Cardiac fibroblast (primary cell): ENCODE data around the gene PTPRT.

Experiments
- DNase-seq, 2 donors: peaks; one replicate each; pipeline versions ENCODE4 v3.0.0 to v3.0.0-alpha.2; 2010; ENCODE audit warnings: low read depth in 2 of 2
- H3K4me3 ChIP-seq, 2 donors: replicated peaks in 1 of 2; 1 replicate in 1 of 2; 2 replicates in 1 of 2; pipeline ENCODE4 v1.5.1; 2011; ENCODE audit warnings: low read depth in 2 of 2, low read length in 2 of 2, mild to moderate bottlenecking in 2 of 2, moderate library complexity in 1 of 2
- CTCF ChIP-seq: IDR thresholded peaks from one replicate; pipeline ENCODE4 v1.5.1; 2011; ENCODE audit warnings: low read depth, mild to moderate bottlenecking, low read length, inconsistent platforms

The PTPRT gene

GRCh38 chr20:42496595-42496994 lies 693.1 kb downstream of the PTPRT start:
- TF ChIP-seq CTCF = no peak
- no peak overlapping the region for H3K4me3 ChIP-seq
- no peak for DNase-seq

GRCh38 chr20:42494290-42494689 lies 695.4 kb downstream of the PTPRT start:
- TF ChIP-seq CTCF = no peak
- no peak for DNase-seq
- no peak overlapping the region for H3K4me3 ChIP-seq

GRCh38 chr20:42493001-42493400 lies 696.7 kb downstream of the PTPRT start:
- no peak overlapping the region for H3K4me3 ChIP-seq
- DNase-seq = no peak
- TF ChIP-seq CTCF = no peak

- H3K4me3 ChIP-seq = no peak overlapping the region
- TF ChIP-seq CTCF = no peak
Observed at GRCh38 chr20:42492290-42492689, 697.4 kb downstream of the PTPRT start.

GRCh38 chr20:42485556-42485955 lies 704.1 kb downstream of the PTPRT start:
- no peak overlapping the region for H3K4me3 ChIP-seq
- no peak for TF ChIP-seq CTCF
- no peak for DNase-seq

More at GRCh38 chr20:42492290-42492689, 697.4 kb downstream of the PTPRT start:
- no peak for DNase-seq

GRCh38 chr20:42484790-42485375 lies 704.8 kb downstream of the PTPRT start:
- DNase-seq = no peak
- no peak overlapping the region for H3K4me3 ChIP-seq
- no peak for TF ChIP-seq CTCF

GRCh38 chr20:42484335-42484734 lies 705.4 kb downstream of the PTPRT start:
- peak; percentile 18 to 67 for DNase-seq
- H3K4me3 ChIP-seq = no peak overlapping the region
- no peak for TF ChIP-seq CTCF
